Stomach (tissue), 9 donors: Measurements from ENCODE around the gene AHSP. TPM values are rescaled to one million over a fixed set of nuclear protein-coding genes. Genes with fewer than 3 reads are reported as not detected.
A peak's percentile ranks its signal among the peaks of the same experiment; 100 is the strongest.
"Not testable (repeated sequence)": the region's sequence is repeated elsewhere in the genome, so short reads cannot be mapped to it uniquely, and the experiment has no call there.

Experiments
- DNase-seq, 2 donors: peaks; one replicate each; pipeline versions ENCODE4 v3.0.0 to v3.0.0-alpha.2; 2013 to 2019
- H3K27ac ChIP-seq, 5 donors: fragments of 200-600 bp in 4 of 5; sonication (generic) in 4 of 5; one replicate each; pipeline ENCODE4 v1.5.1; 2013 to 2019; ENCODE audit warnings: mild to moderate bottlenecking in 1 of 5, moderate library complexity in 1 of 5
- H3K27me3 ChIP-seq, 3 donors: fragments of 200-600 bp; sonication (generic); one replicate each; pipeline ENCODE4 v1.5.1; 2017 to 2019; ENCODE audit warnings: mixed run types in 1 of 3
- H3K36me3 ChIP-seq, 4 donors: fragments of 200-600 bp; sonication (generic); 1 replicate in 3 of 4; 2 replicates in 1 of 4; pipeline ENCODE4 v1.5.1; 2016 to 2019
- H3K4me1 ChIP-seq, 4 donors: fragments of 200-600 bp; sonication (generic); one replicate each; pipeline ENCODE4 v1.5.1; 2016 to 2019
- H3K4me3 ChIP-seq, 4 donors: fragments of 200-600 bp; sonication (generic) in 3 of 4; one replicate each; pipeline ENCODE4 v1.5.1; 2016 to 2019; ENCODE audit warnings: mild to moderate bottlenecking in 1 of 4
- H3K9me3 ChIP-seq, 4 donors: fragments of 200-600 bp; sonication (generic); one replicate each; pipeline ENCODE4 v1.5.1; 2016 to 2019
- CTCF ChIP-seq, 7 experiments: fragments of 450-650 bp in 4 of 7; fragments of 200-600 bp in 3 of 7; sonication (generic) in 3 of 7; IDR thresholded peaks; one replicate each; pipeline ENCODE4 v1.5.1; 2016 to 2019; ENCODE audit warnings: antibody characterized with exemption in 7 of 7, control low read depth in 2 of 7, mild to moderate bottlenecking in 1 of 7
- EP300 ChIP-seq: sonication (generic); formaldehyde crosslinking; IDR thresholded peaks from one replicate; pipeline ENCODE4 v1.6.1; 2017; ENCODE audit warnings: antibody characterized with exemption
- POLR2A ChIP-seq, 4 donors: fragments of 450-650 bp; IDR thresholded peaks; one replicate each; pipeline ENCODE4 v1.6.1; 2016; ENCODE audit warnings: antibody characterized with exemption in 4 of 4, control low read depth in 2 of 4, mild to moderate bottlenecking in 1 of 4, moderate library complexity in 1 of 4
- POLR2AphosphoS5 ChIP-seq, 3 donors: sonication (generic); formaldehyde crosslinking; IDR thresholded peaks; one replicate each; pipeline ENCODE4 v1.6.1; 2016; ENCODE audit warnings: antibody characterized with exemption in 3 of 3
- WGBS, 5 donors: extraction: QIAGEN DNeasy Blood & Tissue Kit in 3 of 5; methylation state at CpG; one replicate each; pipeline versions ENCODE4 v1.1.5 to v1.1.7; 2013 to 2018; 5-methylcytosine and 5-hydroxymethylcytosine counted together
- intact Hi-C: fragments of 100-400 bp; cut with DNase I; formaldehyde crosslinking; loops from one replicate; pipeline ENCODE4 v1.15.1; 2023; ENCODE audit warnings: low total_unique reads
- polyA plus RNA-seq, 3 donors: library from polyadenylated mRNA; stranded (reverse); fragments of 200-250 nt; gene quantifications; one replicate each; pipeline ENCODE4 v1.2.3, GENCODE V29; 2013
- total RNA-seq, 5 donors: library from RNA; depleted of rRNA; stranded (reverse); fragments of >200 nt; gene quantifications; one replicate each; pipeline versions ENCODE4 v1.1.0 to v1.2.3, GENCODE V29; 2014 to 2016
- donor health status: healthy with polysubstance abuse.
- donor health status: Bipolar disorder and iron deficiency.
- donor health status: healthy.

The AHSP gene
- total and polyA plus RNA-seq, 8 donors, result 4.8 TPM; not detected in 7

- no peak overlapping the region for H3K4me3 ChIP-seq
- no peak overlapping the region for H3K27ac ChIP-seq
- H3K4me1 ChIP-seq, result no peaks in the 10 kb centered on the region
- intact Hi-C loops, result no loop called here
- H3K9me3 ChIP-seq, result no peaks in the 10 kb centered on the region
- H3K27me3 ChIP-seq, result no peaks in the 10 kb centered on the region
- 88 to 97% (median 89%) methylated on average over 6 of the region's 6 CpGs for WGBS, 5 donors
- TF ChIP-seq CTCF (IDR thresholded peaks at IDR 0.05), result no peak
- TF ChIP-seq POLR2A (IDR thresholded peaks at IDR 0.05), result no peak
- no peak for TF ChIP-seq POLR2AphosphoS5 (IDR thresholded peaks at IDR 0.05)
- no peak for TF ChIP-seq EP300
- DNase-seq, result no peak
- no peaks in the 10 kb centered on the region for H3K36me3 ChIP-seq
Observed at GRCh38 chr16:31522071-31522470, 5.6 kb upstream of the AHSP start.

- intact Hi-C loops, H3K4me3 ChIP-seq, H3K36me3 ChIP-seq, H3K9me3 ChIP-seq, H3K4me1 ChIP-seq, DNase-seq, H3K27ac ChIP-seq: not testable (repeated sequence)
- H3K27me3 ChIP-seq, result peaks cover 0 to 14% (median 6%) of the 10 kb centered on the region in 3 donors
- WGBS, 5 donors, result 46 to 91% (median 50%) methylated on average over 2 to 4 of the region's 6 CpGs
Observed at GRCh38 chr16:31523768-31524167, 3.9 kb upstream of the AHSP start.

GRCh38 chr16:31525113-31525512 is 2.6 kb upstream of the AHSP start:
- Histone ChIP-seq H3K27ac (no peak overlapping the region), H3K4me3 (no peak overlapping the region), H3K27me3 (peaks cover 0 to 28% (median 18%) of the 10 kb centered on the region in 3 donors), H3K9me3 (no peaks in the 10 kb centered on the region), H3K36me3 (no peaks in the 10 kb centered on the region), H3K4me1 (peaks cover 6 to 19% (median 13%) of the 10 kb centered on the region in 4 donors)
- TF ChIP-seq CTCF (IDR thresholded peaks at IDR 0.05) (no peak), POLR2AphosphoS5 (IDR thresholded peaks at IDR 0.05) (no peak), POLR2A (IDR thresholded peaks at IDR 0.05) (no peak), EP300 (no peak)
- no peak for DNase-seq
- intact Hi-C loops, result no loop called here
- WGBS, 5 donors, result 89 to 95% (median 94%) methylated on average over 3 of the region's 3 CpGs

- Histone ChIP-seq H3K36me3 (no peaks in the 10 kb centered on the region), H3K9me3 (no peaks in the 10 kb centered on the region), H3K27ac (peak overlapping the region in 1 of 5 donors; percentile 53), H3K4me3 (peak overlapping the region; percentile 42 to 54 (median 48)), H3K4me1 (peaks cover 6 to 24% (median 14%) of the 10 kb centered on the region in 4 donors), H3K27me3 (peaks cover 0 to 45% (median 21%) of the 10 kb centered on the region in 3 donors)
- intact Hi-C loops, result no loop called here
- DNase-seq, result peak in 1 of 2 donors; percentile 42
- WGBS, 5 donors, result 28 to 41% (median 32%) methylated on average over 10 to 11 of the region's 11 CpGs
- TF ChIP-seq POLR2A (IDR thresholded peaks at IDR 0.05), result no peak
Observed at GRCh38 chr16:31528523-31529107, 915 bp downstream of the AHSP start.

- DNase-seq, result peak in 1 of 2 donors; percentile 67
- H3K9me3 ChIP-seq, result no peaks in the 10 kb centered on the region
- WGBS, 5 donors, result 3 to 4% (median 4%) methylated on average over 33 to 50 of the region's 52 CpGs
- TF ChIP-seq CTCF (IDR thresholded peaks at IDR 0.05), result no peak
- no peak for TF ChIP-seq POLR2AphosphoS5 (IDR thresholded peaks at IDR 0.05)
- TF ChIP-seq POLR2A (IDR thresholded peaks at IDR 0.05), result no peak
- no peak for TF ChIP-seq EP300
- peaks cover 0 to 50% (median 21%) of the 10 kb centered on the region in 3 donors for H3K27me3 ChIP-seq
- peak overlapping the region in 1 of 5 donors; percentile 53 for H3K27ac ChIP-seq
- intact Hi-C loops, result no loop called here
- peak overlapping the region; percentile 42 to 54 (median 48) for H3K4me3 ChIP-seq
- H3K36me3 ChIP-seq, result no peaks in the 10 kb centered on the region
- H3K4me1 ChIP-seq, result peaks cover 6 to 24% (median 14%) of the 10 kb centered on the region in 4 donors
Observed at GRCh38 chr16:31529108-31529936, 1.6 kb downstream of the AHSP start.
